Fibroblast of mammary gland (primary cell): Measurements from ENCODE around the gene GOLGA6L26.
A peak's percentile ranks its signal among the peaks of the same experiment; 100 is the strongest.
"Not testable (repeated sequence)": the region's sequence is repeated elsewhere in the genome, so short reads cannot be mapped to it uniquely, and the experiment has no call there.

ENCODE experiments used
- DNase-seq: peaks from one replicate; pipeline ENCODE4 v3.0.0-alpha.2; 2010; ENCODE audit warnings: low read depth
- H3K4me3 ChIP-seq: 2 replicates; pipeline ENCODE4 v1.5.1; 2011; ENCODE audit warnings: low read depth, mild to moderate bottlenecking, low read length, moderate library complexity; ENCODE audit not compliant: control insufficient read depth
- CTCF ChIP-seq: conservative IDR thresholded peaks from 2 replicates; pipeline ENCODE4 v1.5.1; 2011; ENCODE audit warnings: low read depth, low read length, inconsistent platforms; ENCODE audit not compliant: control insufficient read depth, insufficient read depth

The GOLGA6L26 gene, protein sequence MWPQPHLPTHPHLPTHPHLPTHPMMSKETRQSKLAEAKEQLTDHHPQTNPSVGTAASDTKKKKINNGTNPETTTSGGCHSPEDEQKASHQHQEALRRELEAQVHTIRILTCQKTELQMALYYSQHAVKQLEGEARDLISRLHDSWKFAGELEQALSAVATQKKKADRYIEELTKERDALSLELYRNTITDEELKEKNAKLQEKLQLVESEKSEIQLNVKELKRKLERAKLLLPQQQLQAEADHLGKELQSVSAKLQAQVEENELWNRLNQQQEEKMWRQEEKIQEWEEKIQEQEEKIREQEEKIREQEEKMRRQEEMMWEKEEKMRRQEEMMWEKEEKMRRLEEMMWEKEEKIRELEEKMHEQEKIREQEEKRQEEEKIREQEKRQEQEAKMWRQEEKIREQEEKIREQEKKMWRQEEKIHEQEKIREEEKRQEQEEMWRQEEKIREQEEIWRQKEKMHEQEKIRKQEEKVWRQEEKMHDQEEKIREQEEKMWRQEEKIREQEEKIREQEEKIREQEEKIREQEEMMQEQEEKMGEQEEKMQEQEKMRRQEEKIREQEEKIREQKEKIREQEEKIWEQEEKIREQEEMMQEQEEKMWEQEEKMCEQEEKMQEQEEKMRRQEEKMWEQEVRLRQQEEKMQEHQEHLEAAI

DNA sequence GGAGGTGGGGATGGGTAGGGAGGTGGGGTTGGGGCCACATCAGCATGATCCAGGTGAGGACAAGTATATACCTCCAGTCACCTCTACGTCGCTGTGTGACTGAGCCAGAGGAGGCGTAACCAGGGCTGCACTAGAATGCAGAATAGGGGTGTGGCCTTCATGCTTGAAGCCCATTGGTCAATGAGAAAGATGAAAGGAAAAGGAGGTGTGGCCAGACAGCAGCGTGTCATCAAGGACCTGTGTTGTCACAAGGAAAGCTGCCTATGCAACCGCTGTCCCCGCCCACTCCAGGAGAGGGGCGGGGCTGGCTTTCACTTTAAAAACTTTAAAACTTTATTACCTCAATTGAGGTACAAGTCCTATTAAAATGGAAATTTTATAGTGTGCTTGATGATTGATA lies at the start of gene GOLGA6L26:
Gene GOLGA6L26 (minus strand): TSS at position 101 of the 400 bp plus-strand sequence. CDS start 61 bp downstream, at position 40.
- not testable (repeated sequence) for H3K4me3 ChIP-seq, DNase-seq

- not testable (repeated sequence) for H3K4me3 ChIP-seq, DNase-seq
These were observed 47.2 kb upstream of the GOLGA6L26 start for GRCh38 chr15:23381192-23381591.

- not testable (repeated sequence) for H3K4me3 ChIP-seq, DNase-seq
These were observed 46.7 kb upstream of the GOLGA6L26 start for GRCh38 chr15:23380700-23381099.

DNA sequence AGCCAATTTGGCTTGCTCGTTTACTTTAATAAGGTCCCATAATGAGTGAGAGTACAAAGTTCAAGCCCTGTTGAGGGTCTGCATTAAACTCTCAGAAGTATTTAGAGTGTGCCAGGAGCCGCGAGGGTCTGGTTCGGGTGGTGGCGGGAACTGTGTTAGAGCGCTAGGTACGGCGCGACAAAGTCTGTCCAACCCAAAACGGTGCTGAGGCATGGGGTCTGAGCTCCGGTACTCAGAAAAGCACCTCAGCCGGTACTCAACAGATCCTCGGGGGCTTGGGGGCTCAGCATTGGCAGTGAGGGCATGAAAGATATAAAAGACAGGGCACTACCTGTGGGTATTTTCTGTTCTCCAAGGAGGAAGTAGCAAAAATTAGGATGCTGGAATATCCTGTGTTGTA lies 45.0 kb upstream of the GOLGA6L26 start:
- DNase-seq, H3K4me3 ChIP-seq: not testable (repeated sequence)

DNA sequence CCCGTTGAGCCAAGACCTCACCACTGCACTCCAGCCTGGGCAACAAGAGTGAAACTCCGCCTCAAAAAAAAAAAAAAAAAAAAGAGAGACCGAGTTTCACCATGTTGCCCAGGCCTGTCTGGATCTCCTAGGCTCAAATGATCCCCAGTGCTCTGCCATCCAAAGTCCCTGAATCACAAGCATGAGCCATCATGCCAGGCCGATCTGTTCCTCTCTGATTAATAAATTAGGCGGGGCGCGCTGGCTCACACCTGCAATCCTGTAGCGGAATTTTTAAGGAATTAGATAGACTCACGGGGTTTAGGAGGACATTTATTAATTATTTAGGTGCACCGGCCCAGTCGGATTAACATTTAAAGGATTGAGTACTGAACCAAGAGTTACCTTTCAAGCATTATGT lies 40.2 kb upstream of the GOLGA6L26 start:
- not testable (repeated sequence) for H3K4me3 ChIP-seq, DNase-seq

DNA sequence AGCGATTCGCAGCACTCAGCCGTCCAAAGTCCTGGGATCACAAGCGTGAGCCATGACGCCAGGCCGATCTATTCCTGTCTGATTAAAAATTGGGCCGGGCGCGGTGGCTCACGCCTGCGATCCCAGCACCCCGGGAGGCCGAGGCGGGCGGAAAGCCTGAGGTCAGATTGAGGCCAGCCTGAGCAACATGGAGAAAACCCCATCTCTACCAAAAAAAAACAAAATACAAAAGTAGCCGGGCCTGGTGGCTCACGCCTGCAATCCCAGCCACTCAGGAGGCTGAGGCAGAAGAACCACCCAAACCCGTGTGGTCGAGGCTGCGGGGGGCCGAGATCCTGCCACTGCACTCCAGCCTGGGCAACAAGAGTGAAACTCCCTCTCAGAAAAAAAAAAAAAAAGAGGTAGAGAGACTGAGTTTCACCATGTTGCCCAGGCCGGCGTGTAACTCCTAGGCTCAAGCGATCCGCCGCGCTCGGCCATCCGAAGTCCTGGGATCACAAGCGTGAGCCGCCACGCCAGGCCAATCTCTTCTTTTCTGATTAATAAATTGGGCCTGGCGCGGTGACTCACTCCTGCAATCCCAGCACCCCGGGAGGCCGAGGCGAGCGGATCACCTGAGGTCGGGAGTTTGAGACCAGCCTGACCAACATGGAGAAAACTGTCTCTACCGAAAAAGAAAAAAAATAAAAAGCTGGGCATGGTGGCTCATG lies 39.0 kb upstream of the GOLGA6L26 start:
- H3K4me3 ChIP-seq, DNase-seq: not testable (repeated sequence)

DNA sequence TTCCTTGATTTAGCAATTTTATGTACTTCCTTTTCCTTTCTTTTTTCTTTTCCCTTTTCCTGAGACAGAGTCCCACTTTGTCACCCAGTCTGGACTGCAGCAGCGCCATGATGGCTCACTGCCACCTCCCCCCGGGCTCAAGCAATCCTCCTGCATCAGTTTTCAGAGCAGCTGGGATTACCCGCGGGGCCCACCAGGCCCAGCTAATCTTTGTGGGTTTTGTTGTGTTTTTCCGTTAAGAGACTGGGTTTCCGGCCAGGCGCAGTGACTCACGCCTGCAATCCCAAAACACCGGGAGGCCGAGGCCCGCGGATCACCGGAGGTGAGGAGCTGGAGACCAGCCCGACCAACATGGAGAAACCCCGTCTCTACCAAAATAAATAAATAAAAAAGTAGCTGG lies 38.3 kb upstream of the GOLGA6L26 start:
- H3K4me3 ChIP-seq = no peak overlapping the region
- no peak for TF ChIP-seq CTCF
- no peak for DNase-seq

DNA sequence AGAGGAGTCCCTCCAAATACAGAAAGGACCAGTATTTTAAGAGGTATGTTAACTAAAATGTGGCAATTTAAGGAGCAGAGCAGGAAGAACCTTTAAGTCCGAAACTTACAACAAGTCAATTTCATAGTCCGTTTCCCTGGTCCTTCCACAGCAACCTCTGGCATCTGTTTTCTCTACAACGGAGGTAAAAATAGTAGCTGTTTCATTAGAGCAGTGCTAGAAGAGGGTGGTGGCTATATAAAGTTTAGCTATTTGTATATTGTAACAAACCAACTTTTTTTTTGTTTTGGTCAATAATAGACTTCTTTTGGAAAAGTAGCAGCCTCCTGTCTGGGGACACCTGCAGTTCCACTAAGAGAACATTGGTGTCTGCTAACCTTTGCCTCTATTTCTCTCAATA lies 37.9 kb upstream of the GOLGA6L26 start:
- not testable (repeated sequence) for DNase-seq, H3K4me3 ChIP-seq

DNA sequence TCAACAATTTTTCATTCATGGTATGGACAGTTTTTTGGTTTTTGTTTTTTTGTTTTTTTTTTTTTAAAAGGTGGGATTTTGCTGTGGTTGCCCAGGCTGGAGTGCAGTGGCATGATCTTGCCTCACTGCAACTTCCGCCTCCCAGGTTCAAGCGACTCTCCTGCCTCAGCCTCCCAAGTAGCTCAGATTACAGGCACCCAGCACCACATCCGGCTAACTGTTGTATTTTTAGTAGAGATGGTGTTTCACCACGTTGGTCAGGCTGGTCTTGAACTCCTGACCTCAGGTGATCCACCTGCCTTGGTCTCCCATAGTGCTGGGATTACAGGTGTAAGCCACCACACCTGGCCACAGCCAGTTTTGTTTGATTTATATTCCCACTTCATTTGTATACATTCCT lies 37.1 kb upstream of the GOLGA6L26 start:
- H3K4me3 ChIP-seq, DNase-seq: not testable (repeated sequence)

GRCh38 chr15:23370578-23370977 lies 36.6 kb upstream of the GOLGA6L26 start:
- TF ChIP-seq CTCF = no peak

DNA sequence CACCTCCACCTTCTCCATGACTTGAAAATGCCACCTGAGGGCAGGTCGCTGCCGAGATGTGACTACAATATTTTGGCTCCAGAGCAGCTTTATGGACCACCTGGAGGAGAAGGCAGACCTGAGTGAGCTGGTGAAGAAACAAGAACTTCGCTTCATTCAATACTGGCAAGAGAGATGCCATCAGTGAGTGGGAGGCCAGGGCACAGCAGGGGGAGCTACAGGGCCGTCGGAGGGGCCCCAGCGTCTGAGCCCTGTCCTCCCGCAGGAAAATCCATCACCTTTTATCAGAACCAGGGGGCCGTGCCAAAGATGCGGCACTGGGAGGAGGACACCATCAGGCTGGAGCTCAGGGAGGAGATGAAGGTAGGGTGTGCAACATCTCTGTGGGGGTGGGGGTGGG lies 30.3 kb upstream of the GOLGA6L26 start:
- DNase-seq, H3K4me3 ChIP-seq: not testable (repeated sequence)

More at GRCh38 chr15:23370578-23370977, 36.6 kb upstream of the GOLGA6L26 start:
- H3K4me3 ChIP-seq = no peak overlapping the region
- DNase-seq = no peak

DNA sequence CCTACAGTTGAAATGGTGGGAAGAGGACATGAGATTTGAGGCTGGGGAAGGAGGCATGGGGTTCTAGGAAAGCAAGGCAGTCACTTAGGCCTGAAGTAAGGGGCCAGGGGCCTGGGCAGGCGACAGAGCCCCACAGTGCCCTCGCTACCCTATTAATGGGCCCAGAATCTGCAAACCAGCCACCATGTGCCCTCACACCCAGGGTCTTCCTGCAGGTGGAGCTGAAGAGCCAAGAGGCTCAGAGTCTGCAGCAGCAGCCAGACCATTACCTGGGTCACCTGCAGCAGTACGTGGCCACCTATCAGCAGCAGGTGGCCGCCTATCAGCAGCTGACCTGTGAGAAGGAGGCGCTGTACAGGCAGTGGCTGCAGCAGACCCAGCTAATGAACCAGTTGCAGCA lies 28.6 kb upstream of the GOLGA6L26 start:
- not testable (repeated sequence) for DNase-seq, H3K4me3 ChIP-seq

DNA sequence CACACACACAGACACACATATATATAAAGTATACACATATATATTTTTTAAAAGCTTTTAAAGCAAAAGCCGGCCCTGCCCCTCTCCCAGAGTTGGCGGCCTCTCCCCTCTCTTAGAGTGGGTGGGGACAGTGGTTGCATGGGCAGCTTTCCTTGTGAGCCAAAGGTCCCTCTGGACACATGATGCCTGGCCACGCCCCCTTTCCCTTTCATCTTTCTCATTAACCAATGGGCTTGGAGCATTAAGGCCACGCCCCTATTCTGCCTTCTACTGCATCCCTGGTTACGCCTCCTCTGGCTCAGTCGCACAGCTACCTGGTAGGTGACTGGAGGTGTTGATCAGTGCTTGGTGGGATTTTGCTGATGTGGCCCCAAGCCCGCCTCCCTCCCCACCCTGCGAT lies 20.5 kb upstream of the GOLGA6L26 start, which contains the start of gene GOLGA8S:
Gene GOLGA8S (plus strand): TSS at position 301 of the 400 bp plus-strand sequence. CDS start 62 bp downstream, at position 363.
- not testable (repeated sequence) for H3K4me3 ChIP-seq, DNase-seq

DNA sequence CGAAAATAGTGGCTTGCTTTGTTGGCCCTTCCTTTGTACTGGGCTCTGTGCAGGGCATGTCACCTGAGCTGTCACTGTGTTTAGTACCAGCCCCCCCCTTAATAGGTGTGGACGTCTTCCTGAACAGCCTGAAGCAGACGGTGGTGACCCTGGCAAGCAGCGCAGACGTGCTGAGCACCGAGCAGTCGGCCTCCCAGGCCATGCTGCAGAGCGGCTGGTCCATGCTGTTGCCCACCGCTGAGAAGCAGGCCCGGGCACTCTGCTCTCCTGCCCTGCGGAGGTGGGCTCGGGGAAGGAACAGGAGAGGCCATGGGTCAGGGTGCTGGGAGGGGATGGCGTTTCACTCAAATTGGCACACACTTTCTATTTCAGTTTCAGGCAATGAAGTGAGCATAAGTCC lies 22.8 kb downstream of the GOLGA6L26 start:
- not testable (repeated sequence) for H3K4me3 ChIP-seq, DNase-seq

DNA sequence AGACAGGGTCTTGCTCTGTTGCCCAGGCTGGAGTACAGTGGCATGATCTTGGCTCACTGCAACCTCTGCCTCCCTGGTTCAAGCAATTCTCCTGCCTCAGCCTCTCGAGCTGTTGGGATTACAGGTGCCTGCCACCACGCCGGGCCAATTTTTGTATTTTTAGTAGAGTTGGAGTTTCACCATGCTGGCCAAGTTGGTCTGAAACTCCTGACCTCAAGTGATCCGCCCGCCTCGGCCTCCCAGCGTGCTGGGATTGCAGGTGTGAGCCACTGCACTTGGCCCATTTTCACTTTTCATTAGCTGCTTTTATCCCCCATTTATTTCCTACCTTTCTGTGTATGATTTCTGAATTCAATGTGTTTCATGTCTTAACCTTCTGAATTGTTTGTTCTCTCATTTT lies 28.1 kb downstream of the GOLGA6L26 start:
- not testable (repeated sequence) for DNase-seq, H3K4me3 ChIP-seq

DNA sequence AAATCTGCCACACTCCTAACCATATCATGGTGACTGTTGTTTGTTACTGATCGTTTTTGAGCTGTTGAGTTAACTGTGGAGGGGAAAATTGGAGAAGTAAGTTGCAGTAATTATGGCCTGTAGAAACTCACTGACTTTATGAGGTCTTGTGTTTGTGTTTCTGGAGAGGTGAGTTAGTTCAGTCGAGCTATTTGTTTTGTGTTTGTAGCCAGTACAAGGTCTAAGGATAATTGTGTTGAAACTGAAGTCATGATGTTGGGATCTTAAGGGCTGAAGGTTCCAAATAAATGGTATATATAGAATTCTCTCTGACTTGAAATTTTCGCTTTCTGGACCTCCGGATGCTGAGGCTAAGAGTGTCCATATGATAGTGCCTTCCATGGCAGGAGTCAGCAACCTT lies 29.2 kb downstream of the GOLGA6L26 start:
- peak overlapping the region; percentile 54 for H3K4me3 ChIP-seq
- peak; percentile 2 for DNase-seq
